GM18858 (cell line): Measurements from ENCODE around the gene GRK7.

Source experiments
- ATAC-seq: cut with Tn5 transposase; IDR thresholded peaks from one replicate; pipeline ENCODE4 v1.9.1; 2021; ENCODE audit not compliant: unreplicated experiment

Gene GRK7

GRCh38 chr3:141763088-141763750, at the start of gene GRK7:
Gene GRK7, plus strand, starts transcription at chr3:141763408. Its CDS starts 14,877 bp downstream, at chr3:141778285.
- ATAC-seq = no peak

- no peak for ATAC-seq
Observed at GRCh38 chr3:141714671-141715070, 48.5 kb upstream of the GRK7 start.

GRCh38 chr3:141722081-141722480, 41.1 kb upstream of the GRK7 start:
- ATAC-seq = no peak

GRCh38 chr3:141722648-141723047, 40.6 kb upstream of the GRK7 start:
- no peak for ATAC-seq

GRCh38 chr3:141723255-141723654, 40.0 kb upstream of the GRK7 start:
- no peak for ATAC-seq

- no peak for ATAC-seq
Observed at GRCh38 chr3:141724186-141724585, 39.0 kb upstream of the GRK7 start.

GRCh38 chr3:141725036-141725435, 38.2 kb upstream of the GRK7 start:
- ATAC-seq = no peak

- no peak for ATAC-seq
Observed at GRCh38 chr3:141726483-141726882, 36.7 kb upstream of the GRK7 start.

GRCh38 chr3:141728355-141728892, 34.8 kb upstream of the GRK7 start:
- ATAC-seq = no peak

GRCh38 chr3:141729240-141729639, 34.0 kb upstream of the GRK7 start:
- no peak for ATAC-seq

GRCh38 chr3:141735176-141735575, 28.0 kb upstream of the GRK7 start:
- ATAC-seq = no peak

GRCh38 chr3:141735770-141736465, 27.3 kb upstream of the GRK7 start:
- no peak for ATAC-seq

- ATAC-seq = no peak
Observed at GRCh38 chr3:141737093-141737492, 26.1 kb upstream of the GRK7 start.

- ATAC-seq = no peak
Observed at GRCh38 chr3:141737678-141738021, 25.6 kb upstream of the GRK7 start.

- ATAC-seq = peak; percentile 85
Observed at GRCh38 chr3:141738022-141738890, 25.0 kb upstream of the GRK7 start, which contains the start of gene RNF7. Gene RNF7, plus strand, starts transcription at chr3:141738298. Its CDS starts 44 bp downstream, at chr3:141738342.

GRCh38 chr3:141738891-141739363, 24.3 kb upstream of the GRK7 start:
- no peak for ATAC-seq

GRCh38 chr3:141739731-141740130, 23.5 kb upstream of the GRK7 start:
- ATAC-seq = no peak

- no peak for ATAC-seq
Observed at GRCh38 chr3:141740349-141740748, 22.9 kb upstream of the GRK7 start.

- no peak for ATAC-seq
Observed at GRCh38 chr3:141743305-141743704, 19.9 kb upstream of the GRK7 start.

GRCh38 chr3:141746962-141747361, 16.2 kb upstream of the GRK7 start:
- no peak for ATAC-seq

GRCh38 chr3:141753399-141753798, 9.8 kb upstream of the GRK7 start:
- ATAC-seq = no peak
